ENCODE measurements around the gene BRINP3.

- TF ChIP-seq CTCF (IDR thresholded peaks at IDR 0.05 in 4 of 5, conservative IDR thresholded peaks at IDR 0.05 in 1 of 5) (no peak), POLR2A (IDR thresholded peaks at IDR 0.05) (no peak)
Measured at GRCh38 chr1:190258003-190258402, 219.7 kb downstream of the BRINP3 start.

Data from gastrocnemius medialis (tissue), 4 donors.